NCI-H524 treated with DMSO at 0.1 percent for 48 hours (cell line): Measurements from ENCODE around the gene GRK2.

Source experiments
- DNase-seq: peaks from one replicate; lab custom pipeline; 2025; lab: John Stamatoyannopoulos, UW

The GRK2 gene

GRCh38 chr11:67270256-67271204 is 4.3 kb downstream of the GRK2 start:
- no peak for DNase-seq

DNA sequence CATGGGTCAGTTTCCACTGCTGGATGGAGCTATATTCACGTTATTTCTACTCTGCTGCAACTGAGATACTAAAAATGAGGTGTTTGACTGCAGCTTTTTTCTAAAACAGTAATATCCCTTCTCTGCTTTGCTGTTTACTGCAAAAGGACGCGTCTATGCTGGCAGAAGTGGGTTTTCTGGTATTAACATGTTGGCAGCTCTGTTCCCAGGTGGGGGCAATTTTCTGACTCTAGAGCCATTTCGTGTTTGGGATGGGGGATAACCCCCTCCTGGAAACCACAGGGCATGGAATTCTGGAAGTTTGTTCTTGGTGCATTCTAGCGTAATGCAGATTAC is 4.9 kb downstream of the GRK2 start:
- no peak for DNase-seq

GRCh38 chr11:67271541-67272284 is 5.4 kb downstream of the GRK2 start:
- DNase-seq, result no peak

- no peak for DNase-seq
Observed at GRCh38 chr11:67272327-67273259, 6.3 kb downstream of the GRK2 start.

GRCh38 chr11:67273260-67273990 is 7.2 kb downstream of the GRK2 start:
- no peak for DNase-seq

- DNase-seq, result no peak
Observed at GRCh38 chr11:67274768-67275605, 8.7 kb downstream of the GRK2 start.

- no peak for DNase-seq
Observed at GRCh38 chr11:67275606-67276409, 9.5 kb downstream of the GRK2 start.

DNA sequence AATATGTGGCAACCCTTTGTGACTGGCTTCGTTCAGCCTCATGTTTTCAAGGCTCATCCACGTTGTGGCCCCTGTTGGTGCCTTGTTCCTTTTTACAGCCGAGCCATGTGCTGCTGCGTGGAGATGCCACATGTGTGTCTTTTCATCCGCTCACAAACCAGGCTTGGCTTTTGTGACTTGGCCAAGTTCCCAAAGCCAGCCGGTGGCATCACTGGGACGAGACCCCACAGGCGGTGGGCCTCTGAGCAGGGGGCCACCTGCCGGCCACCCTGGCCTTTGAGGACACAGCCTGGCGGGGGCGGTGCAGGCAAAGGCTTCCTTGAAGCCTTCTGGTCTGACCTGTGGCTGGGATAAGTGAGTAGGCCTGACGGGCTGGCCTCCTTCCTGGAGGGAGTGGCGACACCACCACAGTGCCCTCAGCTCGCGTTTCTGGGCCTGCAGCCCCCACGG is 10.5 kb downstream of the GRK2 start:
- DNase-seq, result no peak

- DNase-seq, result no peak
Observed at GRCh38 chr11:67277231-67277961, 11.1 kb downstream of the GRK2 start.

DNA sequence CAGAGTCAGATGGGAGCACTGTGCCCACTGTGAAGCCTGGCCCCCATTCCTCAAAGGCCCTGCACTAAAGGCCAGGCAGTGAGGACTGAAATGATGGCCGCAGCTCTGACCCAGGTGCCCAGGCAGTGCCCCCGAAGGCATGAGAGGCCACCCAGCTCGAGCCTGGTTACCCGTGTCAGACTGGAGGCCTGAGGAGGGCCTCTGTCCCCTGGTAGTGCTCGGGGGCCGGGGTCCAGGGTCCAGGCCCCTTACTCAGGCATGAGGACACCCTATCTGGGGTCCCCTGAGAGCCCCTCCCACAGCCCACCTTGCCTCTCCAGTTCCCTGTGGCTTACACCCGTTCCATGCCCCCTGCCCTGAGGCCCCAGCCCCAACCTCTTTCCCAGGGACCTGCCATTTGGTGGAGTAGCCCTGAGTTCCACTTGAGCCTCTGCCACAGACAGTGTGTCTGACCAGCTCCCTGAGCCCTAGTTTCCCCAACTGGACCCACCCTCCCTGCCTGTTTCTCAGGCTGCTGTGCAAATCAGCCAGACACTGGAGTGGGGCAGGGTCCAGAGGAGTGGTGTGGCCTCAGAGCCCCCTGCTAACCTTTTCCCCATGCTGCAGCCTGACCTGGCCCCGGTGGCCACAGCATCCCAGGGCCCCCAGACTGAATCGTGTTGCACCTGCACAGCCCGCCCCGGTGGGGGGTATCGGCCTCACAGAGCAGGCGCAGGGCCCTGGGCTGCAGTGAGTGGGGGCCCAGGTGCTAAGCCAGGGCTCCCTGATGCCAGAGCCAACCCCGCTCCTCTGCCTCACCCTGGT is 12.1 kb downstream of the GRK2 start:
- DNase-seq, result no peak

GRCh38 chr11:67278939-67279588 is 12.8 kb downstream of the GRK2 start:
- no peak for DNase-seq

GRCh38 chr11:67279589-67280340 is 13.5 kb downstream of the GRK2 start:
- no peak for DNase-seq

GRCh38 chr11:67280341-67280787 is 14.1 kb downstream of the GRK2 start:
- DNase-seq, result no peak

GRCh38 chr11:67280788-67281551 is 14.7 kb downstream of the GRK2 start:
- DNase-seq, result no peak

- DNase-seq, result no peak
Observed at GRCh38 chr11:67281552-67282150, 15.4 kb downstream of the GRK2 start.
